Hematopoietic multipotent progenitor cell treated with erythropoietin and hydrocortisone succinate and interleukin-3 and kit ligand, for 8 days (in vitro differentiated cells): ENCODE results near the gene C16orf90.
"Not testable (repeated sequence)": the region's sequence is repeated elsewhere in the genome, so short reads cannot be mapped to it uniquely, and the experiment has no call there.

Experiments
- DNase-seq: peaks from one replicate; pipeline ENCODE4 v3.0.0-alpha.2; 2015

C16orf90 gene

DNA sequence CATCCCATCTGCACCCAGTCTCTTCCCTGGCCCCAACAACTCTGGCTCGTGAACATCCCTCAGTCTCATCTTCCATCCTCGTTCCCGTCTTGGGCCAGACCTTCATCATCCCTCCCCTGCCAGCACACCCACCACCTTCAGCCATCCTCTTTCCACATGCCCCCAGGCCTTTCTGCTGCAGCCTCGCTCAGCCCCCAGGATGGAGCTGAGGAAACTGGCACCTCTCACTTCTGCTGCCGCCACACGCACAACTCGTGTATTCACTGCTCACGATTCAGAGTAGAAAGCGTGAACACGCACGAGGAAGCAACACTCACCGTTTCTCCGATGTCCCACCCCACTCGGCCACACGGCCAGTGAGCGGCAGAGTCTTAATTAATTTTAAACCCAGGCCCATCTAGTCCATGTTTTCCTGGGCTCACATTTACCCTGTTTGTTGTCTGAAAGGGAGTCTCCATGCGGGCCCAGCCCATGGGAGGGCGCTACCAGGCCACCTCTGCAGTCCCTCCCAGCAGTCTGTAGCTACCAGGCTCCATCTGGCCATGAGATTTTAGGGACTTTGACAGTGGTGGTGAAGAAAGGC is 12.5 kb downstream of the C16orf90 start:
- DNase-seq: no peak

DNA sequence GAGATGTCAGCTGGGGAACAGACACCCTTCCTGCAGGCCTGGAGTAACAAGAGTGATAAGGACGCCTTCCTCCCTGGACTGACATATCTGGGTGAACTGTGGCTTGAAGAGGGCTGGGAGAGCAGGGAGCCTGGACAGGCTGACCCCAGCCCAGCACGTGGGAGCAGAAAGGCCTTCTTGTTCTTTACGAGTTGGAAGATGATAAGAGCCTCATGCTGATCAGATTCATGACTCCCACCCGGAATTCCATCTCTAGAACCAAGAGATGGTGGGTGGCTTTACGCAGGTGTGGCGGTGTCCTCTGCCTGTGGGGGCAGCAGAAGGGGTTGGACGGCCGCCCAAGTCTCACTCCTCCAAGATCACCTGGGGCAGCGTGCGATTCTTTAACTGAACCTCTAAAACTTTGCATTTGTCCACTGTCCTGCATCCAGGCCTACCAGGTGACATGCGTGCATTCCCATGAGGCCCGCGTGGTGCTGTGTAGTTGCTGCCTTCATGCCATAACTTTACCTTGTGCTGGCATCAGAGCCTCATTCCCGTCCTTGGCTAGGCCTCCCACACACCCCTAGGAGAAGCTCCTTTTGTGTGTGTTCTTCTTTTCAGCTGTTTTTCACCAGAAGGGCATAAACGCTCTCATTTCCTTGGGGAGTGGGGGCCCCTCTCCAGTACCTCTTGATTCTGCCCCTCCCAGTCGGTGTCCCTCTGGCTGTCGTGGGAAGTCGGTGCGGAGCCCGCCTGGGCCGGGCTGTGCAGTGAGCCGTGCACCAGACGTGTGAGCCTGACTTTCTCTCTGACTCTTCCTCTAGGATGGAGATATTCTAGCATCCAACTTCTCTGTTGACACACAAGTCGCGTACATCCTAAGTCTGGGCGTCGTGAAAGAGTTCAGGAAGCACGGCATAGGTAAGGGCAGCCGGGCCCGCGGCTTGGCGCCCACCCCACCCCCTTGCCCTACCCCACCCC is 13.3 kb downstream of the C16orf90 start:
- no peak for DNase-seq

DNA sequence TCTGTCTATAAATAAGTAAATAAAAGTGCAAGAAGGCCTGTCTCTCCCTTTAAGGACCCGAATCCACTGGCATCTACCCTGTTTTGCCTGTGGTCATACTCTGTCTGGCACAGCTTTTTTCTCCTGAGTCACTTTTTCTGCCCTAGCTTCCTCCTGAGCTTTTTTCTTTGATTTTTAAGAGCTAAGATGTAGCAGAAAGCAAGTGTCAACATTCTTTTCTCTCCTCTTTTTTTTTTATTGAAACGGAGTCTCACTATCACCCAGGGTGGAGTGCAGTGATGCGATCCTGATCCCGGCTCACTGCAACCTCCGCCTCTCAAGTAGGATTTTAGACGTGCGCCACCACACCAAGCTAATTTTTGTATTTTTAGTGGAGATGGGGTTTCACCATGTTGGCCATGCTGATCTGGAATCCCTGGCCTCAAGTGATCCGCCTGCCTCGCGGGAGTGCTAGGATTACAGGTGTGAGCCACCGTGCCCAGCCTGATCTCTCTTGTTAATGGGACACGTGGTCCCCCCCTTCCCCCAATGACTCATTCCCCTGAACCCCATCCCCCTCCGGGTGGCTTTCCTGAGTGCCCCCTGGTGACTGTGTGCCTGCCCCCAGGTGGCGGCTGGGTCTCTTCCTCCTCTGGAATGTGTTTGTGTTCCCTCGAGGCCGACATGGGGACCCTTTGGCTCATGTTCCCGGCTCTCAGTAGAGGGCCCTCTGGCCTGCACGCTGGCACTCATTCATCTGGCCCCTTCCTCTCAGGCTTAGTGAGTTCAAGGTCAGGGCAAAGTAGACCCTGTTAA is 14.2 kb downstream of the C16orf90 start:
- no peak for DNase-seq

DNA sequence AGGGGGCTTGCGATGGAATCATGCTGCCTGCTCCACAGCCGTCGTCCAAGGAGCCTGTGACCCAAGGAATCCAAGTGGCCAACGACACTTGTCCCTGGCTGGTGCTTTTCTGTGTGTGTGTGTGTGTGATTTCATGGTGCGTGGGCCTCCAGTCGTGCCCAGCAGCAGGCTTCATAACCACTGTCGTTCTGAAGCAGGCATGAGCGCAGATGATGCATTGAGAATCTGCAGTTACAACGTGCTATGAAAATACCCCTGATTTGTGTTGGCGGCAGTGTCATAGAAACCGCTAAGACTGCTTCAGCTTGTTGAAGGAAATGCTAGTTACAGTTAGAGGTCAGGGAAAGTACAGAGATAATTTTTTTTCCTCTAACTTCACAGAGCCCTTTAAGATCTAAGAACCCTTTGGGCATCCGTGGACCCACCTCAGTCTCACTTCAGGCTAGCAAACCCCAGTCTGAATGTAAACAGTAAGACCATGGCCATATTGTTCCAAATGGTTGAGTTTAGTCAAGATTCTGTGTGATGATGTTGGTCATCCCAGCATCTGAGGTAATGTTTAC is 15.6 kb downstream of the C16orf90 start:
- no peak for DNase-seq

DNA sequence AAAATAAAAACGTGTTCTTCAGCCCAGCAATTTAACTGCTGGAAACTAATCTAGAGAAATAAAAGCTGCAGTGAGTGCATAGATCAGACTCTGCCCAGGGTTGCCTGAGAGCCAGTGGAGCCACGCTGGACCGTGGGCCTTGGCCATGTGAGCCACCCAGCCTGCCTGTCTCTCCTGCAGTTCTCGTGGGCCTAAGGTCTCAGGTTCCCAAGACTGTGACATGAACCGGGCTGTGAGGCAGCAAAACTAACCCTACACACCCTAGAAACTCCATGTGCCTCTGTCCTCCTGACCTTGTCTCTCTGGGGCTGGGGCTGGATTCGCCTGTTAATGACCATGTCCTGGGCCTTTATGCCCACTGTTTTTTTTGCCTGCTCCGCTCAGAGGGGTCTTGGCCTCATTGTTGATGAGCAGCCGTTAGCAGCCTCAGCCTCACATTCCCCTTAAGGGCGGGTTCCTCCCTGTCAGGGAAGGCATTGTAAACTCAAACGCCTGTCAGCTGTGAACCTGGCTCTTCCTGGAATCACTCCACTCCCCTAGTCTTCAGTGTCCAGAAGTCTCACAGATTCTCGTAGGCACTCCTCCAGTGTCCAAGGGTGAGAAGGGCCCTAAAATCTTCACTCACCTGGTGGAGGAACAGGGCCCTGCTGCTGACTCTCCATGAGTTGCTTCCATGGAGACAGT is 16.9 kb downstream of the C16orf90 start:
- no peak for DNase-seq

DNA sequence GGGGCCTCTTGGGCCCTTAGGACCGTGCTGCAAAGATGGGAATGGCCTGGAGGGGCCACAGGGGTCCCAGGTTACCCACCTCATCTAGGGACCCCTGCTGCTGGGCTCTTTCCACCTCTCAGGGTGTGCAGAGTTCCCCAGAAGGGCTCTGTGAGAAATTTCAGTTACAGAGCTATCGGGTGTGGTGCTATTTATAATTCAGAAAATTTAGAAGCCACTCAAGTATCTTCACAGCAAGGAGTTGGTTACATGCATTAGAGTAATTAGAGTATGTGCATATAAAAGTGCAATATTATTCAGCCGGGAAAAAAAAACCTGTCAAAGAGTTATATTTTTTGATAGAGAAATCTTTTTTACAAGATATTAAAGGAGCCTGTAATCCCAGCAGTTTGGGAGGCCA is 18.9 kb downstream of the C16orf90 start:
- no peak for DNase-seq

DNA sequence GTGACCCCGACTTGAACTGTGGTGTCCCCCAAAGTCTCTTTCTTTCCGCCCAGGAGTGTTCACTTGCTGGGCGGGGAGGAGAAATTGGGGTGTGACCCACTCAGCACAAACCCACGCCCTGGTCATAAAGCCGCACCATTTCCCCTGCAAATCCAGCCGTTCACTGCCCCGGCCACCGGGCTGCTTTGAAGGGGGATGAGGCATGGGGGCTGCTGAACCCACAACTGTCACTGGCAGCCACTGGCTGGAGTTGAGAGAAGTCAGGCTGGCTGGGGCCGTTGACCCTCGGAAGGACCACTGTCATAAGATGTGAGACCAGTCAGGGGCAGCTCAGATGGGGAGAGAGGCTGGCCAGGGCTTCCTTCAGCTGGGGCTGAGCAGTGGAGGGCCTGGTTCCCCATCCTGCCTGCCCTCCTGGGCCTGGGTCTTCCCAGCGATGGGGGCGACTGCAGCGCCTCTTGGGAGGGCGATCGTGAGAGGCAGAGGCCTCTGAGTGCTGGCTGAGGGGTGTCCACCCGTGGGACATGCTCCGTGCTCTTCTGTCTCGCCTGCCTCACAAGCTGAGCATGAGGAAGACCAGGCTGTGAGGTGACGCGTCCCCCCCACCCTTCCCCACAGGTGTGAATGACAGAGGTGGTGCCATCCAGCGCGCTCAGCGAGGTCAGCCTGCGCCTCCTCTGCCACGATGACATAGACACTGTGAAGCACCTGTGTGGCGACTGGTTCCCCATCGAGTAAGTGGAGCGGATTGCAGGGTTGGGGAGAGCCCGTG is 19.5 kb downstream of the C16orf90 start:
- no peak for DNase-seq

DNA sequence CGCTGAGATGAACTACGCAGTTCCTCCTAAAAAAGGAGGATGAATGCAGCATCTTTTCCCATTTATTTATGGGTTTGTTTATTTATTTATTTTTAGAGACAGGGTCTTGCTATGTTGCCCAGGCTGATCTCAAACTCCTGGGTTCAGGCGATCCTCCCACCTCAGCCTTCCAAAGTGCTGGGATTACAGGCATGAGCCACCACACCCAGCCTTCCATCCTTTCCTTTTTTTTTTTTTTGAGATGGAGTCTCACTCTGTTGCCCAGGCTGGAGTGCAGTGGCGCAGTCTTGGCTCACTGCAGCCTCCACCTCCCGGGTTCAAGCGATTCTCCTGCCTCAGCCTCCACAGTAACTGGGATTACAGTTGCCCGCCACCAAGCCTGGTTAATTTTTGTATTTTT is 20.4 kb downstream of the C16orf90 start:
- not testable (repeated sequence) for DNase-seq

DNA sequence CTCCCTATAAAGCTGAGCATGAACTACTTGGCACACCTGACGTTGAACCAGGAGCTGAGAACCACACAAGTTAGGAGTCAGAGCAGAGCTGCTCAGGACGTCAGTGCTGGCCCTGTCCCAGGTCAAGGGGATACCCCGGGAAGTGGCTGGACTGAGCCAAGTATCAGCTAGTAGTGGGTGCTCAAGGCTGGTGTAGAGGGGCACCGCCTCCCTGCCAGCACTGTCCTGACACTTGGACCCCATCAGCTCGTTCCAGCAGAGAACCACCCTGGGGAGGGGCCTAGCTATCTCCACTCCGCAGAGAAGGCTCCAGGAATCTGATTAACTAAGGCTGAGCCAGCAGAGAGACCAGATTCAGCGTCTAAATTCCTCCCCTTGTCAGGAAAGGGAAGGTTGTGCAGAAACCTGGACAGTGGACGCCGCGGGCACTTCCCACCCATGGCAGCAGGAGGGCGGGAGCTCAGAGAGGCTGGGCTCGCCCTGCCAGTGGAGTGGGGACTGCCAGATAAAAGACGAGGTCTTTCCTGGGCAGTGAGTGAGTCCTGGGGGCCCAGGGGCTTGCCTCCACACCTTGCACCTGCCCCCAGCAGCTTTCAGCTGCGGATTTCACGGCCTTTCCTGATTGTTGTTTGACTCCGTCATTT is 21.0 kb downstream of the C16orf90 start:
- peak; percentile 90 for DNase-seq

DNA sequence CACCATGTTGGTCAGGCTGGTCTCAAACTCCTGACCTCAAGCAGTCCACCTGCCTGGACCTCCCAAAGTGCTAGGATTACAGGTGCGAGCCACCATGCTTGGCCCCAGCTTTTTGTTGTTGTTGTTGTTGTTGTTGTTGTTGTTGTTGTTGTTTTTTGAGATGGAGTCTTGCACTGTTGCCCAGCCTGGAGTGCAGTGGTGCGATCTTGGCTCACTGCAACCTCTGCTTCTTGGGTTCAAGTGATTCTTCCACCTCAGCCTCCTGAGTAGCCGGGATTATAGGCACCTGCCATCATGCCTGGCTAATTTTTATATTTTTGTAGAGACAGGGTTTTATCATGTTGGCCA is 21.7 kb downstream of the C16orf90 start:
- not testable (repeated sequence) for DNase-seq

DNA sequence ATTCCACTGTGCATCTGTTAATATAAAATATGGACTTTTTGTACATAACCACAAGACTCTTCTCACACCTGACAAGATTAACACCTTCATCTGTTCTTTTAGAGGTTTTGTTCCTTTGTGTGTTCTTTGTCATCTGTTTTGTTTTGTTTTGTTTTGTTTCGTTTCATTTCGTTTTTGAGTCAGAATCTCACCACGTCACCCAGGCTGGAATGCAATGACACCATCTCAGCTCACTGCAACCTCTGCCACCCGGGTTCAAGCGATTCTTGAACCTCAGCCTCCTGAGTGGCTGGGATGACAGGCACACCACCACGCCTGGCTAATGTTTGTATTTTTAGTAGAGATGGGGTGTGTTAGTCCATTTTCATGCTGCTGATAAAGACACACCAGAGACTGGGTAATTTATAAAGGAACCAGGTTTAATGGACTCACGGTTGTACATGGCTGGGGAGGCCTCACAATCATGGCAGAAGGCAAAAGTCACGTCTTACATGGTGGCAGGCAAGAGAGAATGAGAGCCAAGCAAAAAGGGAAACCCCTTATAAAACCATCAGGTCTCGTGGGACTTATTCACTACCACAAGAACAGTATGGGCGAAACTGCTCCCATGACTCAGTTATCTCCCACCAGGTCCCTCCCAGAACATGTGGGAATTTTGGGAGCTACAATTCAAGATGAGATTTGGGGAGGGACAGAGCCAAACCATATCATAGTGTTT is 22.3 kb downstream of the C16orf90 start:
- DNase-seq: no peak

DNA sequence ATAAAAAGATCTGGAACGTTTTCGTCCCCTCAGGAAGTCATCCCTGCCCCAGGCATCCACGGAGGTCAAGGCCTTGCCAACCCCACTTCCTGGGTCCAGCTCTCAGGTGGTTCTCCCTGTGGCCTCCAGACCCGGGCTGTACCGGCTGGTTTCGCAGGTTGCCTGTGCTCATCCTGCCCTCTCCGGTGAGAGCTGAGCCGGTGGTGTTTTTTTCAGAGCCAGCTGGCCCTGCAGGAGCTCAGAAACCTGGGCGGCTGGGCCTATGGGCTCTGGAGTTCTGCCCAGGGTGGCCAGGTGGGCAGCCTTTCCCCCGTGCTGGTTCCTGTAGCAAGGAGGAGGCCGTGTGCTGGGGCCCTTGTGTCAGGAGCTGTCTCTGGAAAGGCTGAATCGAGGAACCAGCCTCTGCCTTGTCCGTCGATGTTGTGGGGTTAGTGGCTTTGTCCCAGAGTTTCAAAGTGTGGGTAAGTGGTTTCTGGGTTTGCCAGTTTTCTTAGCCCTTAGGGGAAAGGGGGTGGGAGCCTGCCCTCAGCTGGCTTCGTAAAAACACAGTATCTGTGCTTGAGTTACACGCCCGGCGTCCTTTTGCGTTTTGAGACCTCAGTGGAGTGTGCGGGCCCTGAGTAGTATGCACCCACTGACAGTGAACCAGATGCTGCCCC is 23.6 kb downstream of the C16orf90 start:
- DNase-seq: no peak

DNA sequence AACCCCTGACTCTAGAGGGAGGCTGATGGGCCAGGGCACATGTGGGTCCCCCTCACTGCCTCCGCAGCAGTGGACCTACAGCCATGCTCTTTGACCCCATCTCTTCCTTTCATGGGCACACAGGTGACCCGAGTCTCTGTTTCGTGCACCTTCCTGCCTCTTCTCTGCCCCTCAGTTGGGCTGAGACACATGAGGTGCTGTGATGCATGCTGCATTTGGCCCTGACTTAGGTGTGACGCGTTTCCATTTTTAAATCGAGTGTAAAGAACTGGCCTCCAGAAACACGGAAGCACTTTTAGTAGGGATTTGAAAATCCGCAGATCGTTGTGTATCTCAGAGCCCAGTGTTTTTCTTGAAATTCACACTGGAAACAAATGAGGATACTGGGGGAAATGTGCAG is 24.6 kb downstream of the C16orf90 start:
- DNase-seq: no peak

DNA sequence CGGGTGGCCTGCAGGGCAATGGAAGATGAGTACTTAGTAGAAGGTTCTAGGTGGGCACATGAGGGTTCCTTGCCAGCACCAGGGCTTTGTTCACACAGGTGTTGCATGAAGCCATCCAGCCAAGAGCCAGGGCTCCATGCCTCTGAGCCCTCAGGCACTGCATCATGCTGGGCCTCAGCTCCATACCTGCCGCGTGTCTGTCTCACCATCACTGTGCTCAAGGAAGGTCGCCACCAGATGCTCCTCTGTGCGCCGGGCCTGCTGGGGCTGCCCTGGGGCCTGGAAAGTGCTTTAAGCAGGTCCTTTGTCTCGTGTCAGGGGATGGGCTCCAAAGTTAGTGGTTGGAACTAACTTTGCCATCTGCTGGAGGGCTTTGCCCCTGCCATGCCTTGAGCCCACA is 25.6 kb downstream of the C16orf90 start:
- DNase-seq: no peak

DNA sequence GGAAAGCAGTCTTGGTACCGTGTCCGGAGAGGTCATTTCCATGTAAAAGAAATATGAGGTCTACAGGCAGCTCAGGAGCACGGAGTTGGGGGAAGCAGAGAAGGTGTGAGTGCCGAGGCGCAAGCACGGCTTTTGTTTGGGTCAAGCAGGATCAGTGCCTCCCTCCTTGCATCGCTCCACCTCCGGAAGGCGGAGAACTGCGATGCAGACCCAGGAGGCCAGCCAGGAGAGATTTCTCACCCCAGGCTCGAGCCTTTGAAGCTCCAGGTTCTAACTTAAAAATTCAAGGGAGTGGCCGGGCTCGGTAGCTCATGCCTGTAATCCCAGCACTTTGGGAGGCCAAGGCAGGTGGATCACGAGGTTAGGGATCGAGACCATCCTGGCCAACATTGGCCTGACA is 26.8 kb downstream of the C16orf90 start:
- DNase-seq: no peak

DNA sequence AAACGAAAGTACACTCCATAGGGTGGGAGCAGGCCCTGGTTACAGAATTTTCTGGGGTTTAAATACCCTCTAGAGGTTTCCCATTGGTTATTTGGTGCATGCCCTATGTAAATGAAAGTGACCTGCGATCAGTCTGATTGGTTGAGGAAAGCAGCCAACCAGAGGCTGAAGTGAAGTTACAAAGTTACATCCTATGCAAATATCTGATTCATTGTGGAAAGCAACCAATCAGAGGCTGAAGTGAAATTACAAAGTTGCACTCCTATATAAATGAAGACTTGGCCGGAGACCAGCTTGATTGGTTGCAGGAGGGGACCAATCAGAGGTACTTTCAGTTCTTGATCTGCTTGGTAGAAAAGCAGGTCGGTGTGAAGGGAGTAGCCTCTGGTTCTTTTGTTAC is 27.4 kb downstream of the C16orf90 start:
- DNase-seq: peak; percentile 64

DNA sequence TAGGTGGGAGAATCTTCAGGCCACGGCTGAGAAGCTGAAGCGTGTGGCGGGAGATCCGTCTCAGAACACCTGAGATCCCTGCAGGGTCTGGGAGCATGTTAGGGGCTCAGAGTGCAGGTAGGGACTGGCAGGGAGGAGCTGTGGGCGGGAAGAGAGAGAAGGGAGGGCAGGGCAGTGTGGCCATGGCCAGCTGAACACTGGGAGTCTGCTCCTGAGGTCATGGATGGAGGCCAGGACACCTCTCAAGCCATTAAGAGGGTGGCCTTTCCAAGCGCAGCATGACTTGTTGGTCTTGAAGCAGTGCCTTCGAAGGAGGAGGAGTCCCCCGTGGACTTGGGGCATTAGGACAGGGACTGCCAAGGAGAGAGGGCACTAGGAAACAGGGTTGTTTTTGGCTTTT is 28.1 kb downstream of the C16orf90 start:
- DNase-seq: no peak

DNA sequence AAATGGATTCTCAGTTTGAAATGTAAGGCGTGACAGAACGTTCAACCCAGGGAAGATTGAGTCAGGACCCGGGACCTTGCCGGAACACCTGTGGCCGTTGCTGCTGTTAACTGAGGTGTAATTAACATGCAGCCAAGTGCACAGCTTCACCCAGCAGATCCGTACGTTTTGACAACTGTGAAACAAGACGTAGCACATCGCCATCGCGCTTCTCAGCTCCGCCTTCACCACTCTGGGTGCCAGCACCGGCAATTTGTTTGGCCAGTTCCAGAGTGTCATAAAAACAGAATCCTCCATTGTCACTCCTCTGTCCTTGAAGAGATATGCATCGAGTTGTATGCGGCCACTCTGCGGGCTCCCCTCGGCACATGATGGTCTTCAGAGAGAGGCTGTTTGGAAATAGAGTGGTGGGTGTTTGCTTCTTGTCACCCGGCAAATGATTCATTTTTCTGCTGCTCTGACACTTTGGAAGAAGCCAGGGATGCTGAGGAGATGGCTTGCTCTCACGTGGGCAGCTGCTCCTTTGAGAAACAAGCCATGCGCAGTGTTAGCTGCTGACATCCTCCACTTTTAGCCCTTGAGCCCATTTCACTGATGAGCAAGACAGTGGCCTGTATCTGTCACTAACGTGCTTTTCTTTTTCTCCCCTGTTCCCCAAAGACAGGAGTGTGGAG is 29.2 kb downstream of the C16orf90 start:
- DNase-seq: no peak

DNA sequence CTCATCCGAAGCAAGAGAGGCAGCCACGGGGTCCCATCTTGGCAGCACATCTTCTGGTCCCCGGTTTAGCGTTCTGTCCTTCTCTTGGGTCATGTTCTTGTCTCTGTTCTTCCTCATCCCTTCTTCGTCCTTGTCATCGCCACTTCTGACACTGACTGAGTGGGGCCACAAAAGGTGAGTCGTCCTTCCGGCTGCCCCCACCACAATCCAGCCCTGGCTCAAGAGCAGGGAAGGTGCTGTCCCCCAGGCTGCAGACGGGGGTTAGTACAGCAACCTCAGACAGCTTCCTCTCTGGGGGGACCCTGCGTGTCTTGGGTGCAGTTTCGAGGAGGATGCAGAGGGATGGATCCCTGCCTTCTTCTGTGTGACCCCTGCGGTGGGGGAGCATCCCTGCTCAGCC is 30.0 kb downstream of the C16orf90 start:
- DNase-seq: no peak

DNA sequence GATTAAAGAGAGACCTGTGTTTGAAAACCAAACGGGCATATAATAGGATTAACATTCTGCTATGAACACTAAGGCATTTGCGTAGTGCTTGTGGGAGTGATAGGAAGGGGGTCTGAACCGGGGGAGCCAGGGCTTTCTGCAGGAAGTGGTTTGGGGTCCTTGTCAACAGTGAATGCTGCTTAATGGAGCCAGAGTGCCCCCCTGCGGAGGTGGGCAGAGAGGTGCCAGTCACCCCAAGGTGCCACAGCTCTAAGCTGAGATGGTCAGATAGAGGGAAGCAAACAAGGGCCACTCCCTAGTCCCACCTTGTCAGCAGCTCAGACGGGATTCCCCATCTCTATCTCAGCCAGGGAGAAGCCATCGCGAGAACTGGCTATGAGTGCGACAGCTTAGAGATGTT is 34.1 kb downstream of the C16orf90 start:
- peak; percentile 60 for DNase-seq
